HepG2 (cell line): ENCODE data around the gene CNTD1. TPM values are rescaled to one million over a fixed set of nuclear protein-coding genes. Genes with fewer than 3 reads are reported as not detected.

ENCODE experiments used
- AGO1 ChIP-seq: fragments of 200-400 bp; formaldehyde crosslinking; IDR thresholded peaks from 2 replicates; pipeline ENCODE4 v1.6.1; 2017; ENCODE audit warnings: mild to moderate bottlenecking, low read depth, low read length, moderate library complexity; ENCODE audit not compliant: poor library complexity, severe bottlenecking
- AGO2 ChIP-seq: fragments of 200-400 bp; formaldehyde crosslinking; optimal IDR thresholded peaks from 2 replicates; pipeline ENCODE3; 2017; ENCODE audit warnings: mild to moderate bottlenecking, low read depth, low read length, moderate library complexity
- FIP1L1 ChIP-seq: fragments of 200-400 bp; formaldehyde crosslinking; IDR thresholded peaks from 2 replicates; pipeline ENCODE4 v1.6.1; 2018; ENCODE audit warnings: low read depth, mild to moderate bottlenecking, low read length, moderate library complexity, borderline replicate concordance; ENCODE audit not compliant: insufficient read depth
- HIVEP1 ChIP-seq: sonication (generic); formaldehyde crosslinking; IDR thresholded peaks from 2 replicates; pipeline ENCODE4 v1.4.0; 2020; ENCODE audit warnings: mild to moderate bottlenecking, missing genetic modification reagents
- HMGXB3 ChIP-seq: sonication (generic); formaldehyde crosslinking; IDR thresholded peaks from 2 replicates; pipeline ENCODE4 v1.4.0; 2020; ENCODE audit warnings: missing genetic modification reagents, borderline replicate concordance
- HNF4G ChIP-seq, 2 experiments: sonication (generic) in 1 of 2; formaldehyde crosslinking in 1 of 2; IDR thresholded peaks; 2 replicates each; pipeline versions ENCODE4 v1.4.0 to v1.6.1; 2011 to 2020; ENCODE audit warnings: borderline replicate concordance in 2 of 2, low read depth in 2 of 2, mild to moderate bottlenecking in 2 of 2, low read length in 1 of 2, missing genetic modification reagents in 1 of 2, moderate library complexity in 1 of 2
- MTF2 ChIP-seq: sonication (generic); formaldehyde crosslinking; IDR thresholded peaks from 2 replicates; pipeline ENCODE4 v1.5.0; 2020; ENCODE audit warnings: missing genetic modification reagents, borderline replicate concordance
- MXD3 ChIP-seq: IDR thresholded peaks from 2 replicates; pipeline ENCODE4 v1.6.1; 2016; ENCODE audit warnings: mild to moderate bottlenecking, missing biosample characterization, missing genetic modification reagents
- SIN3A ChIP-seq: IDR thresholded peaks from 2 replicates; pipeline ENCODE4 v1.6.1; 2011; ENCODE audit warnings: low read depth, mild to moderate bottlenecking, control low read depth, low read length, borderline replicate concordance
- SRY ChIP-seq: sonication (generic); formaldehyde crosslinking; IDR thresholded peaks from 2 replicates; pipeline ENCODE4 v1.8.0; 2022; ENCODE audit warnings: mild to moderate bottlenecking, missing genetic modification reagents
- TFDP1 ChIP-seq: IDR thresholded peaks from 2 replicates; pipeline ENCODE4 v1.6.1; 2016; ENCODE audit warnings: missing compliant biosample characterization, missing genetic modification reagents, borderline replicate concordance
- ZGPAT ChIP-seq: IDR thresholded peaks from 2 replicates; pipeline ENCODE4 v1.6.1; 2016; ENCODE audit warnings: mild to moderate bottlenecking
- ZNF317 ChIP-seq: sonication (generic); formaldehyde crosslinking; IDR thresholded peaks from 2 replicates; pipeline ENCODE4 v1.5.0; 2020; ENCODE audit warnings: mild to moderate bottlenecking, missing genetic modification reagents
- ZNF503 ChIP-seq: sonication (generic); formaldehyde crosslinking; IDR thresholded peaks from 2 replicates; pipeline ENCODE4 v1.4.0; 2020; ENCODE audit warnings: missing genetic modification reagents
- ZNF547 ChIP-seq: sonication (generic); formaldehyde crosslinking; IDR thresholded peaks from 2 replicates; pipeline ENCODE4 v1.5.1; 2020; ENCODE audit warnings: mild to moderate bottlenecking, missing genetic modification reagents
- ZNF550 ChIP-seq: sonication (generic); formaldehyde crosslinking; IDR thresholded peaks from 2 replicates; pipeline ENCODE4 v1.4.0; 2020; ENCODE audit warnings: mild to moderate bottlenecking, missing genetic modification reagents, borderline replicate concordance
- ZNF577 ChIP-seq: sonication (generic); formaldehyde crosslinking; IDR thresholded peaks from 2 replicates; pipeline ENCODE4 v1.4.0; 2020; ENCODE audit warnings: mild to moderate bottlenecking, low read depth, missing genetic modification reagents, borderline replicate concordance
- ZNF776 ChIP-seq: sonication (generic); formaldehyde crosslinking; IDR thresholded peaks from 2 replicates; pipeline ENCODE4 v1.4.0; 2020; ENCODE audit warnings: mild to moderate bottlenecking, missing genetic modification reagents
- polyA plus RNA-seq, 8 experiments: library from polyadenylated mRNA; depleted of rRNA in 3 of 8; stranded (reverse) in 7 of 8; unstranded in 1 of 8; fragments of >200 nt; fragmentation: Illumina TruSeq in 4 of 8; extraction: Trizol in 4 of 8; gene quantifications; 2 replicates each; pipeline versions ENCODE4 v1.2.1 to v1.2.3, GENCODE V29; 2011 to 2016; ENCODE audit warnings: low read depth in 4 of 8, missing spikeins in 1 of 8, mixed read lengths in 1 of 8; ENCODE audit not compliant: insufficient read depth in 1 of 8
- total RNA-seq, 5 experiments: library from RNA; depleted of rRNA; stranded (reverse); fragments of >200 nt; fragmentation: Illumina TruSeq; extraction: Trizol; gene quantifications; 2 replicates each; pipeline ENCODE4 v1.2.3, GENCODE V29; 2016; ENCODE audit warnings: low read depth in 1 of 5

CNTD1 gene
- total and polyA plus RNA-seq, 2 of the 13 experiments (the other 11 are each of a cell fraction or from before 2014, with no cell fraction given) = 0.11 to 0.15 TPM

- 0 out of 2 replicates have a peak, but pooled peaks have one; percentile 9 for TF ChIP-seq ZNF776 (CRISPR knock-in tag)
- no peak; the same call in 1 of the 2 replicates for TF ChIP-seq ZNF547 (CRISPR knock-in tag)
- TF ChIP-seq MXD3 = peak; percentile 62
- no peak for TF ChIP-seq ZGPAT
- peak; percentile 65; the same call in 1 of the 2 replicates for TF ChIP-seq MTF2 (CRISPR knock-in tag)
- TF ChIP-seq FIP1L1 = no peak
- no peak for TF ChIP-seq SIN3A
- TF ChIP-seq ZNF503 (CRISPR knock-in tag) = no peak
- no peak for TF ChIP-seq ZNF577 (CRISPR knock-in tag)
- 0 out of 2 replicates have a peak, but pooled peaks have one; percentile 24 for TF ChIP-seq HIVEP1 (CRISPR knock-in tag)
- peak; percentile 89 for TF ChIP-seq AGO2
- 0 out of 2 replicates have a peak, but pooled peaks have one; percentile 5 for TF ChIP-seq SRY (CRISPR knock-in tag)
- peak; percentile 73 for TF ChIP-seq ZNF317 (CRISPR knock-in tag)
- TF ChIP-seq AGO1 = peak; percentile 95
- TF ChIP-seq TFDP1 = no peak
- no peak for TF ChIP-seq HMGXB3 (CRISPR knock-in tag)
- 0 out of 2 replicates have a peak, but pooled peaks have one; percentile 83 for TF ChIP-seq ZNF550
- TF ChIP-seq HNF4G (IDR thresholded peaks at IDR 0.05; ENCODE audit: borderline replicate concordance, low read depth, low read length) = no peak
- TF ChIP-seq HNF4G (CRISPR knock-in tag; IDR thresholded peaks at IDR 0.05; ENCODE audit: borderline replicate concordance, low read depth) = peak; percentile 24
These were observed 17.6 kb upstream of the CNTD1 start (continued) for GRCh38 chr17:42780851-42781638.
